Coronary artery (tissue), 2 donors: Measurements from ENCODE around the gene POLE.

Experiments used
- DNase-seq: peaks from one replicate; pipeline ENCODE4 v3.0.0-alpha.2; 2017; ENCODE audit warnings: low spot score
- H3K27ac ChIP-seq, 2 donors: fragments of 200-600 bp; sonication (generic); one replicate each; pipeline ENCODE4 v1.5.1; 2016 to 2019
- H3K4me3 ChIP-seq: fragments of 200-600 bp; sonication (generic); 2 replicates; pipeline ENCODE4 v1.5.1; 2016; ENCODE audit warnings: mild to moderate bottlenecking, moderate library complexity
- TF ChIP-seq, protein P1 (sequence below): fragments of 200-600 bp; sonication (generic); IDR thresholded peaks from one replicate; pipeline ENCODE4 v1.5.1; 2019; ENCODE audit warnings: antibody characterized with exemption

The POLE gene

DNA sequence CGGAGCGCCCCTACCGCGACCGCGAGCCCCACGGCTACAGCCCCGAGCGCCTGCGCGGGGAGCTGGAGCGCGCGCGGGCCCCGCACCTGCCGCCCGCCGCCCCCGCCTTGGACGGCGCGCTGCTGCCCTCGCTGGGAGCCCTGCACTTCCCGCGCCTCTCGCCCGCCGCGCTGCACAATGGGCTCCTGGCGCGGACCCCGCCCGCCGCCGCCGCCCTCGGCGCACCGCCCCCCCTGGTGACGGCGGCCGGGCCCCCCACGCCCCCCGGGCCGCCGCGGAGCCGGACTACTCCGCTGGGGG, 103.8 kb downstream of the POLE start:
- Histone ChIP-seq H3K4me3 (peak overlapping the region; percentile 59), H3K27ac (no peak overlapping the region)
- TF ChIP-seq, protein P1, sequence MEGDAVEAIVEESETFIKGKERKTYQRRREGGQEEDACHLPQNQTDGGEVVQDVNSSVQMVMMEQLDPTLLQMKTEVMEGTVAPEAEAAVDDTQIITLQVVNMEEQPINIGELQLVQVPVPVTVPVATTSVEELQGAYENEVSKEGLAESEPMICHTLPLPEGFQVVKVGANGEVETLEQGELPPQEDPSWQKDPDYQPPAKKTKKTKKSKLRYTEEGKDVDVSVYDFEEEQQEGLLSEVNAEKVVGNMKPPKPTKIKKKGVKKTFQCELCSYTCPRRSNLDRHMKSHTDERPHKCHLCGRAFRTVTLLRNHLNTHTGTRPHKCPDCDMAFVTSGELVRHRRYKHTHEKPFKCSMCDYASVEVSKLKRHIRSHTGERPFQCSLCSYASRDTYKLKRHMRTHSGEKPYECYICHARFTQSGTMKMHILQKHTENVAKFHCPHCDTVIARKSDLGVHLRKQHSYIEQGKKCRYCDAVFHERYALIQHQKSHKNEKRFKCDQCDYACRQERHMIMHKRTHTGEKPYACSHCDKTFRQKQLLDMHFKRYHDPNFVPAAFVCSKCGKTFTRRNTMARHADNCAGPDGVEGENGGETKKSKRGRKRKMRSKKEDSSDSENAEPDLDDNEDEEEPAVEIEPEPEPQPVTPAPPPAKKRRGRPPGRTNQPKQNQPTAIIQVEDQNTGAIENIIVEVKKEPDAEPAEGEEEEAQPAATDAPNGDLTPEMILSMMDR, result no peak
- DNase-seq, result no peak

DNA sequence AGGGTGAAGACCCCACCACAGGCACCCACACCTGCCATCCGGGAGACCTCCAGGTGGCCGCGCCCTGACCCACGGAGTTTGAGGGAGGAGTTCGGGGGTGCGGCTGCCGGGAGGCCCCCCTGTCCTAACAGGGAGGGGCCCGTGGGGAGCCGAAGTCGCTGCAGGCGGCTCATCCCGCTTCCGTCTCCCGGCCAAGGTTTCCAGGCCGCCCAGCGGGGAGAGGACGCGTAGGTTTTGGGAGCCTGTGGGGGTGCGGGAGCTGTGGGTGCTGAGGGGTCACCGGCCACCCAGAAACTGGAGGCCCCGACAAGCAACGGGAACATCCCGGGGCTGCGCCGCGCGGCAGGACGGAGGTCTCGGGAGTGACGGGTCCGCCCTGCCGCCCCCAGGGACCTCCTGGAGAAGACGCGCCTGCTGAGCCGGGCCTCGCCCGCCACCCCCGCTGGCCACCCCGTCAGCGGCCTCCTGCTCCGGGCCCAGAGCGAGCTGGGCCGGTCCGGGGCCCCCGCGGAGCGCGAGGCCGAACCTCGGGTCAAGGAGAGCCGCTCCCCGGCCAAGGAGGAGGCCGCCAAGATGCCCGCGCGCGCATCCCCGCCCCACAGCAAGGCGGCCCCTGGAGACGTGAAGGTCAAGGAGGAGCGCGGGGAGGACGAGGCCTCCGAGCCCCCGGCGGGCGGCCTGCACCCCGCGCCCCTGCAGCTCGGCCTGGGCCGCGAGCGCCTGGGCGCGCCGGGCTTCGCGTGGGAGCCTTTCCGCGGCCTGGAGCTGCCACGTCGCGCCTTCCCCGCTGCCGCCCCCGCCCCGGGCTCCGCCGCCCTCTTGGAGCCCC, 104.3 kb downstream of the POLE start:
- Histone ChIP-seq H3K4me3 (peak overlapping the region; percentile 59), H3K27ac (peak overlapping the region in 1 of 2 donors; percentile 56)
- TF ChIP-seq, protein P1, result no peak
- DNase-seq, result no peak

DNA sequence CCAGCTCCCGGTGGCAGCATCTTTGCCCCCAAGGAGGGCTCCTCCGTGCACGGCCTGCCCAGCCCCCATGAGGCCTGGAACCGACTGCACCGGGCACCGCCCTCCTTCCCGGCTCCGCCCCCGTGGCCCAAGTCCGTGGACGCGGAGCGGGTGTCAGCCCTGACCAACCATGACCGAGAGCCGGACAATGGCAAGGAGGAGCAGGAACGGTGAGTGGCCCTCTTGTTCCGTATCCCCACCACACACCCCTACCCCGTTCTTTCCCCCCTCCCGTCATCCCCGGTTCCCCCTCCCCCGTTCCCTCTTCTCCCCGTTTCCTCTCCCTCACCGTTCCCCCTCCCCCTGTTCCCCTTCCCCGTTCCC, 105.1 kb downstream of the POLE start:
- peak overlapping the region; percentile 59 for H3K4me3 ChIP-seq
- TF ChIP-seq, protein P1, result no peak
- DNase-seq, result no peak
- peak overlapping the region in 1 of 2 donors; percentile 56 for H3K27ac ChIP-seq

DNA sequence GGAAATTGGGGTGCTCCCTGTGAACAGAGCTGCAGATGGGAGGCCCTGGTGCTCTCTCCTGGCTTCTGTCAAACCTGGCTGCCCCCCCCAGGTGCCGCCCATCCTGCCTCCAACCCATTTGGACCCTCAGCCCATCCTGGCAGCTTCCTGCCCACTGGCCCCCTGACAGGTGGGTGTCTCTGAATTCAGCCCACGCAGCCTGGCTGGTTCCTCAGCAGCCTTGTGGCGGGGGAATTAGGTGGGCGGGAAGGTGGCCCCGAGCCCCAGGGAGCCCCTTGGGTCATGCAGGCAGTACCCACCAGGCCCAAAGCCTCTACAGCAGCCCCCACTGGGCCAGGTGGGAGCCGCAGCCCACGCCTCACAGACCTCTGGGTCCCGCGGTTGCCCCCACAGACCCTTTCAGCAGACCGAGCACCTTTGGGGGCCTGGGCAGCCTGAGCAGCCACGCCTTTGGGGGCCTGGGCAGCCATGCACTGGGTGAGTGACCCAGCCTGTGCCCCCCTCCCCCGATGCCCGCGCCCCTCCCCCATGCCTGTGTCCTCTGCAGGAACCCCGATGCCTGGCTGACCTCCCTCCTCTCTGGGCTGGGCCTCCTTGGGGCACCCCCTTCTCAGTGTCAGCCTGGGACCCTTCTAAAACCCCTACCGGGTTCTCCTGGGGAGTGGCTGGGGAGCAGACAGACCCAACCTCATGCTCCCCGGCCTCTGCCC, 105.6 kb downstream of the POLE start:
- no peak overlapping the region for H3K4me3 ChIP-seq
- no peak for DNase-seq
- TF ChIP-seq, protein P1, result no peak

DNA sequence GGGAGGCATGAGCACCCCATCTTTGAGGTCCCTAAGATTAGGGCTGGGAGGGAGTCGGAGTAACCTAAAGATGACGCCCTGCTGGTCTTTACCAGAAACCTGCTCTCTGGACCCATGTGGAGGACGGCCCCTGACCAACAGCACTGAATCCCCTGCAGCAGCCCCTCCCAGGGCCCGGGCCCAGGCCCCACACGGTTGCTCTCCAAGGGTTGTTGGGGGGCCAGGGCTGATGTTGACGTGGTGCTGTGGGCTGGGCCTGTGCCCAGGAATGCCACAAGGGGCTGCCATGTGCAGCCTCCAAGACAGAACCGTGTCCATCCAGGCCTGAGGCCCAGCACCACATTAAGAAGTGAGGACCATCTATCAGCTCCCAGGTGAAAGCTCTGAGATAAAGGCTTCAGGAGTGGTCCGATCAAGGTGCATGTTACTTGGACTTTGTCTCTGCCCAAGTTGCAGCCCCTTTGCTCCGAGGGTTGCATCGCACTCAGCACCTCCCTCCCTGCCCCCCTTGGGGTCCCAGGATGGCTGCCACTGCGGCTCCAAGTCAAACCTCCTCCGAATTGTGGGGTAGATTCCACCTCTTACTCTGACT, 106.3 kb downstream of the POLE start:
- no peak for DNase-seq

More for the DNA sequence above, 105.6 kb downstream of the POLE start:
- H3K27ac ChIP-seq, result peak overlapping the region in 1 of 2 donors; percentile 56

DNA sequence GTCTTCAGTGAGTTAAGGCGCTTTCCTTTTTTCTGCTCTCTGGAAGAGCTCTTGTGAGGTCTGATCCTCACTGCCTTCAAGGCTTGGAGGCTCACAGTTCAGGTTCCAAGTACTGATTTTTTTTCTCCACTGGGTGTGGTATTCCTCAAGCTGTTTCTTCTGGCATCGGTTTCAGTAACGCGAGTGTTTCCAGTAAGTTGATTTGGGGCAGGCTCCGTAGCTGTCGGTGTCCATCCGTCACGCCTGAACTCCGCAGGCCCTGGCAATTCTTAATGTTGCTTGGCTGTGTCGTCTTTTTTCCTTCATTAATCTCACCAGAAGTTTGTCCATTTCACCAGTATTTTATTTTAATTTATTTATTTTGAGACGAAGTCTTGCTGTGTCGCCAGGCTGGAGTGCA, 107.4 kb downstream of the POLE start:
- H3K4me3 ChIP-seq, result no peak overlapping the region
- DNase-seq, result no peak
- TF ChIP-seq, protein P1, result no peak
- no peak overlapping the region for H3K27ac ChIP-seq

More for the DNA sequence above, 106.3 kb downstream of the POLE start:
- no peak overlapping the region for H3K27ac ChIP-seq
- no peak overlapping the region for H3K4me3 ChIP-seq
- TF ChIP-seq, protein P1, result no peak
